T-cell (primary cell): ENCODE measurements around the gene COMMD9. TPM values are rescaled to one million over a fixed set of nuclear protein-coding genes. Genes with fewer than 3 reads are reported as not detected.

ENCODE experiments used
- ATAC-seq, 4 experiments: fragments of 200-7000 bp in 3 of 4; fragments of 150-1000 bp in 1 of 4; cut with Tn5 transposase; replicated peaks in 1 of 4; 1 replicate in 3 of 4; 2 replicates in 1 of 4; pipeline ENCODE4 v1.10.0; 2021; ENCODE audit warnings: moderate library complexity in 3 of 4, mild to moderate bottlenecking in 2 of 4, moderate number of reproducible peaks in 1 of 4
- CTCF ChIA-PET, 2 donors: fragments of 300-600 bp; sonication (Branson Sonifier 250); formaldehyde crosslinking; loops; one replicate each; lab custom pipeline; 2022; ENCODE audit warnings: antibody characterized with exemption in 2 of 2; lab: Charles Lee
- POLR2A ChIA-PET, 2 donors: fragments of 300-600 bp; sonication (Branson Sonifier 250); formaldehyde crosslinking; loops; one replicate each; lab custom pipeline; 2022; ENCODE audit warnings: antibody characterized with exemption in 2 of 2; lab: Charles Lee
- DNase-seq, 35 experiments: peaks; one replicate each; pipeline versions ENCODE4 v3.0.0 to v3.0.0-alpha.2; 2013 to 2023
- H3K27ac ChIP-seq: one replicate; pipeline ENCODE4 v1.5.1; 2013; ENCODE audit warnings: low read length
- H3K27me3 ChIP-seq, 2 experiments: replicated peaks in 1 of 2; 1 replicate in 1 of 2; 2 replicates in 1 of 2; pipeline versions ENCODE4 v1.6.1 to v1.7.0; 2013; ENCODE audit warnings: low read length in 1 of 2, mixed read lengths in 1 of 2; ENCODE audit not compliant: control insufficient read depth in 2 of 2, insufficient read depth in 2 of 2; ENCODE audit errors: extremely low read depth in 1 of 2
- H3K36me3 ChIP-seq, 2 donors: 1 replicate in 1 of 2; 2 replicates in 1 of 2; pipeline versions ENCODE4 v1.6.1 to v1.7.0; 2013; ENCODE audit warnings: low read length in 1 of 2; ENCODE audit not compliant: control insufficient read depth in 2 of 2, insufficient read depth in 1 of 2; ENCODE audit errors: extremely low read depth in 1 of 2
- H3K4me1 ChIP-seq, 2 experiments: 1 replicate in 1 of 2; 2 replicates in 1 of 2; pipeline versions ENCODE4 v1.6.1 to v1.7.0; 2013; ENCODE audit warnings: low read length in 2 of 2, mixed read lengths in 1 of 2; ENCODE audit not compliant: insufficient read depth in 2 of 2, control insufficient read depth in 1 of 2; ENCODE audit errors: extremely low read depth in 1 of 2
- H3K4me3 ChIP-seq, 2 donors: 1 replicate in 1 of 2; 2 replicates in 1 of 2; pipeline versions ENCODE4 v1.5.1 to v1.7.0; 2013; ENCODE audit warnings: mild to moderate bottlenecking in 2 of 2, low read length in 1 of 2, moderate library complexity in 1 of 2; ENCODE audit not compliant: control insufficient read depth in 1 of 2; ENCODE audit errors: extremely low read depth in 1 of 2
- H3K9me3 ChIP-seq: 2 replicates; pipeline ENCODE4 v1.7.0; 2013
- H3K27ac Mint-ChIP-seq, 2 donors: one replicate each; pipeline ENCODE4 v1.8.0; 2020 to 2021; ENCODE audit warnings: mild to moderate bottlenecking in 2 of 2, mixed read lengths in 2 of 2
- H3K27me3 Mint-ChIP-seq, 2 donors: one replicate each; pipeline ENCODE4 v1.8.0; 2021 to 2022; ENCODE audit warnings: mixed read lengths in 2 of 2
- H3K36me3 Mint-ChIP-seq: one replicate; pipeline ENCODE4 v1.8.0; 2021; ENCODE audit warnings: mixed read lengths
- H3K4me1 Mint-ChIP-seq, 3 donors: one replicate each; pipeline ENCODE4 v1.8.0; 2020 to 2022; ENCODE audit warnings: mixed read lengths in 3 of 3, mild to moderate bottlenecking in 1 of 3
- H3K4me3 Mint-ChIP-seq, 3 donors: one replicate each; pipeline ENCODE4 v1.8.0; 2020 to 2022; ENCODE audit warnings: mild to moderate bottlenecking in 3 of 3, mixed read lengths in 3 of 3, moderate library complexity in 3 of 3
- H3K9me3 Mint-ChIP-seq, 3 donors: one replicate each; pipeline ENCODE4 v1.8.0; 2020 to 2022; ENCODE audit warnings: mixed read lengths in 3 of 3
- WGBS: methylation state at CpG from one replicate; pipeline ENCODE4 v1.1.5; 2013; ENCODE audit warnings: missing lambda C conversion rate; ENCODE audit not compliant: insufficient coverage; 5-methylcytosine and 5-hydroxymethylcytosine counted together
- total RNA-seq, 35 experiments: library from RNA in 6 of 35; stranded (reverse) in 6 of 35; fragments of 120-200 nt in 1 of 35; gene quantifications; one replicate each; pipeline versions ENCODE4 v1.2.1 to v1.2.4 and lab custom pipeline; 2013 to 2026

Gene COMMD9
- total RNA-seq, 5 donors from 2014 or later (not counting 1 experiment from before 2014, with no cell fraction given): 37.8 to 48.0 (median 40.3) TPM

- no peak for ATAC-seq
- POLR2A ChIA-PET: no interaction called here
These were observed 56.0 kb downstream of the COMMD9 start for GRCh38 chr11:36233204-36233603.

GRCh38 chr11:36230779-36231699 is 58.2 kb downstream of the COMMD9 start:
- Histone ChIP-seq H3K36me3 (no peaks in the 10 kb centered on the region), H3K27me3 (peaks cover 0 to 7% of the 10 kb centered on the region in 2 experiments), H3K4me3 (no peak overlapping the region), H3K9me3 (no peaks in the 10 kb centered on the region), H3K27ac (no peak overlapping the region), H3K4me1 (no peaks in the 10 kb centered on the region)
- Mint-ChIP-seq H3K36me3 (no peaks in the 10 kb centered on the region), H3K9me3 (no peaks in the 10 kb centered on the region), H3K4me1 (no peaks in the 10 kb centered on the region), H3K27ac (no peak overlapping the region), H3K4me3 (no peak overlapping the region), H3K27me3 (peaks cover 2 to 5% of the 10 kb centered on the region in 2 donors)
- no peak for ATAC-seq
- no peak for DNase-seq
- 76% methylated on average over 2 of the region's 11 CpGs for WGBS
- ChIA-PET CTCF (no interaction called here), POLR2A (interaction anchor here in 1 of 2 donors (0.6 to 0.7 kb wide), 2 partner anchors 86 to 208 kb away, joined by 3 to 5 read pairs; no protein-coding TSS in a partner anchor)

More at GRCh38 chr11:36233204-36233603, 56.0 kb downstream of the COMMD9 start:
- no peak for DNase-seq
- 80% methylated on average over 3 of the region's 3 CpGs for WGBS
- Histone ChIP-seq H3K4me1 (no peaks in the 10 kb centered on the region), H3K27ac (no peak overlapping the region), H3K4me3 (no peak overlapping the region), H3K36me3 (no peaks in the 10 kb centered on the region), H3K27me3 (peaks cover 0 to 7% of the 10 kb centered on the region in 2 experiments), H3K9me3 (no peaks in the 10 kb centered on the region)
- CTCF ChIA-PET: interaction anchor here in 1 of 2 donors (0.7 kb wide), 1 partner anchor 16 kb away, joined by 8 read pairs; no protein-coding TSS in a partner anchor
- Mint-ChIP-seq H3K4me1 (no peaks in the 10 kb centered on the region), H3K27me3 (peaks cover 8 to 12% of the 10 kb centered on the region in 2 donors), H3K9me3 (no peaks in the 10 kb centered on the region), H3K4me3 (no peak overlapping the region), H3K36me3 (no peaks in the 10 kb centered on the region), H3K27ac (no peak overlapping the region)

GRCh38 chr11:36229091-36229705 is 60.0 kb downstream of the COMMD9 start:
- DNase-seq (no peak), ATAC-seq (no peak)
- Histone ChIP-seq H3K27me3 (peaks cover 0 to 7% of the 10 kb centered on the region in 2 experiments), H3K4me1 (no peaks in the 10 kb centered on the region), H3K4me3 (no peak overlapping the region), H3K9me3 (no peaks in the 10 kb centered on the region), H3K27ac (no peak overlapping the region), H3K36me3 (no peaks in the 10 kb centered on the region)
- Mint-ChIP-seq H3K4me3 (no peak overlapping the region), H3K36me3 (no peaks in the 10 kb centered on the region), H3K4me1 (no peaks in the 10 kb centered on the region), H3K27ac (no peak overlapping the region), H3K27me3 (peaks cover 2 to 5% of the 10 kb centered on the region in 2 donors), H3K9me3 (no peaks in the 10 kb centered on the region)
- WGBS: 82% methylated on average over 9 of the region's 12 CpGs
- CTCF ChIA-PET: no interaction called here
- POLR2A ChIA-PET: no interaction called here

DNA sequence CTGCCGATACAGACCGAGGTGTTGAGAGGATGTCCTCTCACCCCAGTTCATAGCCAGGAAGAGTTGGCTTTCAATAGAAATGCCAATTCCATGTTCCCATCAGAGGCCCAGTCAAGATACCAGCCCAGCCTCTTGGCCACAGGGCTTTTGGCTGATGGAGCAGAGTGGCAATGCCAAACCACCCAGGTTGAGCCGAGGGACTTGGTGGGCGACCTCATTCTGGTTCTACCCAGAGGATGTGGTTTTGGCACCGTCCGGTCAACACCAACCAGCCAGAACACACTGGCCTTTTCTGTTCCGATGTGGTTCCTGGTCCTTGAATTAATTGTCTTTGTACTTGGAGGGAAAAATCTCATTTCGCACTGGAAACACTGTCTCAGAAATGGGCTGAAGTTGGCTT is 60.5 kb downstream of the COMMD9 start:
- no peak overlapping the region for H3K27ac ChIP-seq
- H3K9me3 ChIP-seq: no peaks in the 10 kb centered on the region
- Mint-ChIP-seq H3K4me1 (no peaks in the 10 kb centered on the region), H3K27ac (no peak overlapping the region), H3K27me3 (peaks cover 2 to 5% of the 10 kb centered on the region in 2 donors), H3K36me3 (no peaks in the 10 kb centered on the region), H3K9me3 (no peaks in the 10 kb centered on the region), H3K4me3 (no peak overlapping the region)
- POLR2A ChIA-PET: no interaction called here
- H3K27me3 ChIP-seq: peaks cover 0 to 7% of the 10 kb centered on the region in 2 experiments
- H3K4me3 ChIP-seq: no peak overlapping the region
- no peaks in the 10 kb centered on the region for H3K4me1 ChIP-seq
- DNase-seq: no peak
- no peaks in the 10 kb centered on the region for H3K36me3 ChIP-seq
- ATAC-seq: no peak
- CTCF ChIA-PET: no interaction called here
- 69% methylated on average over 4 of the region's 8 CpGs for WGBS

GRCh38 chr11:36227044-36227443 is 62.2 kb downstream of the COMMD9 start:
- CTCF ChIA-PET: no interaction called here
- Histone ChIP-seq H3K27me3 (peaks cover 0 to 7% of the 10 kb centered on the region in 2 experiments), H3K36me3 (no peaks in the 10 kb centered on the region), H3K4me3 (no peak overlapping the region), H3K4me1 (no peaks in the 10 kb centered on the region), H3K9me3 (no peaks in the 10 kb centered on the region), H3K27ac (no peak overlapping the region)
- H3K36me3 Mint-ChIP-seq: no peaks in the 10 kb centered on the region
- no peaks in the 10 kb centered on the region for H3K9me3 Mint-ChIP-seq
- peaks cover 2 to 8% of the 10 kb centered on the region in 2 donors for H3K27me3 Mint-ChIP-seq
- WGBS: 96% methylated on average over 8 of the region's 15 CpGs
- DNase-seq: no peak
- no peak overlapping the region for H3K27ac Mint-ChIP-seq
- POLR2A ChIA-PET: no interaction called here
- H3K4me1 Mint-ChIP-seq: no peaks in the 10 kb centered on the region
- ATAC-seq: no peak
- H3K4me3 Mint-ChIP-seq: no peak overlapping the region

DNA sequence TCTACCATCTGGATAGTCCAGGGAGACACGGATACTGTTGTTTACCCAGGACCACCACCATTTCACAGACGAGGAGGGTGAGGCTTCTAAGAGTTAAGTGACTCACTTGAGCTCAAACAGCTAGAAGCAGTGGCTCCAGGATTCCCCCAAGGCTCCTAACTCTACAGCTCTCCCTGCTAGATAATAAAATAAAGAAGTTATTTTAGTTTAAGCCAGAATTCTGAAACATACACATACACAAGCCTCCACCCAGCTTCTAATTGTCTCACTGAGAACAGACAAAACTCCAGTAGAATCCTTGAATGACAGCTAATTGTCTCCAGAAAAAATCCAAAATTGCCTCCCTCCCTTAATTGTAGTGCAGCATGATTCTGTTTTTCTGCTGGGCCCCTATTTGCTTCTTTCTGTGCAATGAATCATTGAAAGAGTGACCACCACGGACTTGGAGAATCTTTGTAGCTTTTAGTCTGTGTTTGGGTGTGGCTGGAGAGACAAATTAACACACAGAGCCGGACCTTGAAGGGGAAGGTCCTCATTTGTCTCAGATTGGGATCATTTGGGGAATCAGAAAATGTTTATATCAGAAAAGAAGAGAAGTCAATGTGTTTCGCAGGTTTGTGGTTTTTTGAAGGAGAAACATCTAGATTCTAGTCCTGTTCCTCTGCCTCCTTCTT is 64.9 kb downstream of the COMMD9 start:
- CTCF ChIA-PET: no interaction called here
- Histone ChIP-seq H3K9me3 (no peaks in the 10 kb centered on the region), H3K36me3 (no peaks in the 10 kb centered on the region), H3K4me1 (no peaks in the 10 kb centered on the region), H3K4me3 (no peak overlapping the region), H3K27me3 (peaks cover 0 to 3% of the 10 kb centered on the region in 2 experiments), H3K27ac (no peak overlapping the region)
- Mint-ChIP-seq H3K4me3 (no peak overlapping the region), H3K9me3 (peaks cover 4 to 9% (median 9%) of the 10 kb centered on the region in 3 donors), H3K36me3 (no peaks in the 10 kb centered on the region), H3K27me3 (peaks cover 2 to 6% of the 10 kb centered on the region in 2 donors), H3K4me1 (no peaks in the 10 kb centered on the region), H3K27ac (no peak overlapping the region)
- no peak for DNase-seq
- no peak for ATAC-seq
- POLR2A ChIA-PET: no interaction called here
- WGBS: 25% methylated on average over 2 of the region's 5 CpGs
